ENCODE results near the gene LGI4.

The LGI4 gene

DNA sequence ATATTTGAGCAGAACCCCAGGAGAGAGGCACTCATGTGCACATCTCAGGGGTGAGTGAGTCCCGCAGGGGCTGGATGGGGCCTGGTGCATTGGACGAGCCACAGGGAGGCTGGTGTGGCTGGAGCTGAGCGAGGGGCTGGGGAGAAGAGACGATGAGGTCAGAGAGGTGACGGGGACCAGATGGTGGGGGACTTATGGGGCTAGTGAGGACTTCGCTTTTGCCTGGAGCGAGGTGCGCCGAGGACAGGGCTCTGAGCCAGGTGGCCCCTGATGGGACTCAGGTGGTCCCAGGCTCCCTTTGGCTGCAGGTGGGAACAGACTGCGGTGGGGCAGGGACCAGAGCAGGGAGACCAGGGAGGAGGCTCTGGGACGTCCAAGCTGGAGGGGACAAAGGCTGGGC is 26.1 kb downstream of the LGI4 start:
- H2BK120ac ChIP-seq (ENCODE audit: low read depth, low read length), result no peak overlapping the region
- H2AK5ac ChIP-seq (ENCODE audit: low read length, severe bottlenecking), result no peak overlapping the region
- H2BK12ac ChIP-seq (ENCODE audit: low read length in 2 of 2), result no peak overlapping the region
- DNase-seq, result no peak
- H3K79me1 ChIP-seq (replicated peaks; ENCODE audit: low read length, poor library complexity, severe bottlenecking), result no peaks in the 10 kb centered on the region
- no peaks in the 10 kb centered on the region for H3K4me1 ChIP-seq (ENCODE audit: control insufficient read depth, insufficient read depth, low read depth, low read length)
- H3K18ac ChIP-seq (ENCODE audit: low read depth in 1 of 2, low read length in 2 of 2), result no peak overlapping the region
- H3K14ac ChIP-seq (ENCODE audit: low read length in 2 of 2), result no peak overlapping the region
- H3K4me2 ChIP-seq (ENCODE audit: low read length, poor library complexity, severe bottlenecking), result no peak overlapping the region
- no peaks in the 10 kb centered on the region for H3K36me3 ChIP-seq (ENCODE audit: control insufficient read depth in 1 of 2, insufficient read depth in 2 of 2, low read depth in 1 of 2, low read length in 2 of 2)
- peaks cover 0 to 4% of the 10 kb centered on the region in 2 experiments for H3K27me3 ChIP-seq (ENCODE audit: control insufficient read depth in 1 of 2, insufficient read depth in 1 of 2, low read length in 2 of 2)
- no peak overlapping the region for H4K8ac ChIP-seq (ENCODE audit: low read length)
- H3K4ac ChIP-seq (ENCODE audit: low read depth in 1 of 2, low read length in 2 of 2), result no peak overlapping the region
- H3K23ac ChIP-seq (ENCODE audit: low read length in 2 of 2), result no peak overlapping the region
- no peak overlapping the region for H3K4me3 ChIP-seq (ENCODE audit: insufficient read depth in 1 of 2, low read depth in 1 of 2, low read length in 2 of 2)
- no peak overlapping the region for H2BK15ac ChIP-seq (ENCODE audit: low read depth, poor library complexity, severe bottlenecking)
- H2AFZ ChIP-seq (ENCODE audit: low read depth, low read length), result no peak overlapping the region
- no peak overlapping the region for H4K91ac ChIP-seq (ENCODE audit: low read length)
- no peak overlapping the region for H2BK5ac ChIP-seq (ENCODE audit: low read depth, low read length, poor library complexity, severe bottlenecking)
- no peak overlapping the region for H3K9ac ChIP-seq (ENCODE audit: low read length)
- no peak overlapping the region for H3K27ac ChIP-seq (ENCODE audit: low read length, poor library complexity, severe bottlenecking)
- no peaks in the 10 kb centered on the region for H3K9me3 ChIP-seq (ENCODE audit: control insufficient read depth, low read length)
- 76% methylated on average over 11 of the region's 11 CpGs for WGBS

DNA sequence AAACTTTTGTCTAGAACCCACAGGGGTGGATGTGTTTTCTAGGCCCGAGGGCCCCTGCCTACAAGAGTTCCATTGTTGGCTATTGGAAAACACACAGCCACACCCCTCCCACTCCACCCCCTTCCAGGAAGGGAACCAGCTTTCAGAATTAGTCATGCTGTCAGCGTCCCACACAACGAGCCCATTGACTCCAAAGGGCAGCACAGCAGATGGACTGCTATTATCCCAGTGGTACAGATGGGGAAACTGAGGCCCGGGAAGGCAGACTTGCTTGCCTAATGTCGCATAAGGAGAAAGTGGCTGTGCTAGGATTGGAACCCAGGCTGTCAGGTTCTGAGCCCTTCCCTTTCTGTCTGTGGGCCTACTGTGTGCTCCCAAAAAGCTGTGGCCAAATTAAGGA is 27.3 kb downstream of the LGI4 start:
- Histone ChIP-seq H3K18ac (ENCODE audit: low read depth in 1 of 2, low read length in 2 of 2) (no peak overlapping the region), H2BK120ac (ENCODE audit: low read depth, low read length) (no peak overlapping the region), H2BK5ac (ENCODE audit: low read depth, low read length, poor library complexity, severe bottlenecking) (no peak overlapping the region), H3K9me3 (ENCODE audit: control insufficient read depth, low read length) (no peaks in the 10 kb centered on the region), H3K4me3 (ENCODE audit: insufficient read depth in 1 of 2, low read depth in 1 of 2, low read length in 2 of 2) (no peak overlapping the region), H3K27ac (ENCODE audit: low read length, poor library complexity, severe bottlenecking) (no peak overlapping the region), H3K4me1 (ENCODE audit: control insufficient read depth, insufficient read depth, low read depth, low read length) (no peaks in the 10 kb centered on the region), H3K9ac (ENCODE audit: low read length) (peak overlapping the region; percentile 51), H3K4ac (ENCODE audit: low read depth in 1 of 2, low read length in 2 of 2) (no peak overlapping the region), H2BK12ac (ENCODE audit: low read length in 2 of 2) (no peak overlapping the region), H3K27me3 (ENCODE audit: control insufficient read depth in 1 of 2, insufficient read depth in 1 of 2, low read length in 2 of 2) (no peaks in the 10 kb centered on the region), H3K79me1 (replicated peaks; ENCODE audit: low read length, poor library complexity, severe bottlenecking) (no peaks in the 10 kb centered on the region), H2AFZ (ENCODE audit: low read depth, low read length) (no peak overlapping the region), H3K36me3 (ENCODE audit: control insufficient read depth in 1 of 2, insufficient read depth in 2 of 2, low read depth in 1 of 2, low read length in 2 of 2) (no peaks in the 10 kb centered on the region), H3K4me2 (ENCODE audit: low read length, poor library complexity, severe bottlenecking) (no peak overlapping the region), H4K8ac (ENCODE audit: low read length) (no peak overlapping the region), H3K23ac (ENCODE audit: low read length in 2 of 2) (no peak overlapping the region), H4K91ac (ENCODE audit: low read length) (no peak overlapping the region), H2BK15ac (ENCODE audit: low read depth, poor library complexity, severe bottlenecking) (no peak overlapping the region), H3K14ac (ENCODE audit: low read length in 2 of 2) (no peak overlapping the region), H2AK5ac (ENCODE audit: low read length, severe bottlenecking) (no peak overlapping the region)
- 49% methylated on average over 5 of the region's 5 CpGs for WGBS
- DNase-seq, result no peak

DNA sequence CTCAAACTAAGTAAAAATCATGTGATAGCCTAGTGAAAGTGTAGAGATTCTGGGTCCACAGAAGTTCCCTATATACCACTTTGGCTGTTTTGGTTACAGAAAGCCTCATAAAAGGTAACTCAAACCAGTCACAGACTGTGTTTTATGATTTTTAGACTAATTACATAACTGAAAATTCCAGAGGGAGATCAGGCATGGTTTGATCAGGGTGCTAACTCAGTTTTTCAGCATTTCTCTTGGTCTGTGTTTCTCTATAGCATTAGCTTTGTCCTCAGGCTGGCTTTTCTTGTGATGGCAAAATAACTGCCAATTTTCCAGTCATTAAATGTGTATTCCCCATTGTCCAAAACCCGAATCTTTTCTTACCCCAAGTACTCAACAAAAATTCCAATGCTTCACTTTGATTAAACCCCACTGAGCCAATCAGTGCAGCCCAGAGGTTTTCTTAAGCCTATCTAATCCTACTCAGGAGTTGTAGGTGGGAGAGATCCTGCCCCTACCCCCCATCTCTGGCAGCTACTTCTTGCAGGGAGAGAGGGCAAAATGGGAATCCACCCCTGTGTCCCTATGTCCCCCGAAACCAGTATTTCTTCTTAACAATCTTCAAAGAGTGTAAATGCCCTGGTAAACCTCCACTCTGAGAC is 27.8 kb downstream of the LGI4 start:
- Histone ChIP-seq H4K8ac (ENCODE audit: low read length) (no peak overlapping the region), H3K4me2 (ENCODE audit: low read length, poor library complexity, severe bottlenecking) (no peak overlapping the region)
- 100% methylated on average over 1 of the region's 2 CpGs for WGBS

GRCh38 chr19:35106291-35106583 is 28.6 kb downstream of the LGI4 start:
- Histone ChIP-seq H3K9ac (ENCODE audit: low read length) (no peak overlapping the region), H3K79me1 (replicated peaks; ENCODE audit: low read length, poor library complexity, severe bottlenecking) (no peaks in the 10 kb centered on the region), H3K27me3 (ENCODE audit: control insufficient read depth in 1 of 2, insufficient read depth in 1 of 2, low read length in 2 of 2) (peaks cover 0 to under 1% of the 10 kb centered on the region in 2 experiments), H2BK15ac (ENCODE audit: low read depth, poor library complexity, severe bottlenecking) (no peak overlapping the region), H3K4me1 (ENCODE audit: control insufficient read depth, insufficient read depth, low read depth, low read length) (no peaks in the 10 kb centered on the region), H4K91ac (ENCODE audit: low read length) (no peak overlapping the region), H3K4me2 (ENCODE audit: low read length, poor library complexity, severe bottlenecking) (no peak overlapping the region), H3K23ac (ENCODE audit: low read length in 2 of 2) (no peak overlapping the region), H3K14ac (ENCODE audit: low read length in 2 of 2) (no peak overlapping the region), H2BK12ac (ENCODE audit: low read length in 2 of 2) (no peak overlapping the region), H2BK120ac (ENCODE audit: low read depth, low read length) (no peak overlapping the region), H2AK5ac (ENCODE audit: low read length, severe bottlenecking) (no peak overlapping the region), H3K18ac (ENCODE audit: low read depth in 1 of 2, low read length in 2 of 2) (peak overlapping the region in 1 of 2 experiments; percentile 48), H3K27ac (ENCODE audit: low read length, poor library complexity, severe bottlenecking) (no peak overlapping the region), H3K9me3 (ENCODE audit: control insufficient read depth, low read length) (no peaks in the 10 kb centered on the region), H3K4me3 (ENCODE audit: insufficient read depth in 1 of 2, low read depth in 1 of 2, low read length in 2 of 2) (no peak overlapping the region), H4K8ac (ENCODE audit: low read length) (no peak overlapping the region), H3K36me3 (ENCODE audit: control insufficient read depth in 1 of 2, insufficient read depth in 2 of 2, low read depth in 1 of 2, low read length in 2 of 2) (no peaks in the 10 kb centered on the region), H3K4ac (ENCODE audit: low read depth in 1 of 2, low read length in 2 of 2) (no peak overlapping the region), H2AFZ (ENCODE audit: low read depth, low read length) (no peak overlapping the region), H2BK5ac (ENCODE audit: low read depth, low read length, poor library complexity, severe bottlenecking) (no peak overlapping the region)
- DNase-seq, result no peak
- WGBS, result 96% methylated on average over 9 of the region's 9 CpGs

More for the DNA sequence above, 27.8 kb downstream of the LGI4 start:
- Histone ChIP-seq H2BK120ac (ENCODE audit: low read depth, low read length) (no peak overlapping the region), H2BK5ac (ENCODE audit: low read depth, low read length, poor library complexity, severe bottlenecking) (no peak overlapping the region), H3K36me3 (ENCODE audit: control insufficient read depth in 1 of 2, insufficient read depth in 2 of 2, low read depth in 1 of 2, low read length in 2 of 2) (no peaks in the 10 kb centered on the region), H3K27ac (ENCODE audit: low read length, poor library complexity, severe bottlenecking) (no peak overlapping the region), H2BK12ac (ENCODE audit: low read length in 2 of 2) (no peak overlapping the region), H2BK15ac (ENCODE audit: low read depth, poor library complexity, severe bottlenecking) (no peak overlapping the region), H3K27me3 (ENCODE audit: control insufficient read depth in 1 of 2, insufficient read depth in 1 of 2, low read length in 2 of 2) (no peaks in the 10 kb centered on the region), H3K9ac (ENCODE audit: low read length) (peak overlapping the region; percentile 51), H4K91ac (ENCODE audit: low read length) (no peak overlapping the region), H2AFZ (ENCODE audit: low read depth, low read length) (no peak overlapping the region), H3K18ac (ENCODE audit: low read depth in 1 of 2, low read length in 2 of 2) (no peak overlapping the region), H2AK5ac (ENCODE audit: low read length, severe bottlenecking) (no peak overlapping the region), H3K4me3 (ENCODE audit: insufficient read depth in 1 of 2, low read depth in 1 of 2, low read length in 2 of 2) (no peak overlapping the region), H3K4ac (ENCODE audit: low read depth in 1 of 2, low read length in 2 of 2) (no peak overlapping the region), H3K14ac (ENCODE audit: low read length in 2 of 2) (no peak overlapping the region), H3K23ac (ENCODE audit: low read length in 2 of 2) (no peak overlapping the region), H3K9me3 (ENCODE audit: control insufficient read depth, low read length) (no peaks in the 10 kb centered on the region), H3K79me1 (replicated peaks; ENCODE audit: low read length, poor library complexity, severe bottlenecking) (no peaks in the 10 kb centered on the region), H3K4me1 (ENCODE audit: control insufficient read depth, insufficient read depth, low read depth, low read length) (no peaks in the 10 kb centered on the region)
- no peak for DNase-seq
